PC-3 (cell line): ENCODE data around the gene AGPS. TPM values are rescaled to one million over a fixed set of nuclear protein-coding genes. Genes with fewer than 3 reads are reported as not detected.
"Not testable (repeated sequence)": the region's sequence is repeated elsewhere in the genome, so short reads cannot be mapped to it uniquely, and the experiment has no call there.

Source experiments
- ATAC-seq: fragments of 200-7000 bp; cut with Tn5 transposase; 2 replicates; pipeline ENCODE4 v1.9.1; 2020; ENCODE audit warnings: mild to moderate bottlenecking, moderate library complexity
- BruUV-seq: library from RNA; stranded (reverse); fragments of 400-500 nt; replicated peaks from 2 replicates; lab custom pipeline; 2021; lab: Mats Ljungman, UMichigan
- CTCF ChIA-PET: fragments of 300-600 bp; sonication (Branson Sonifier 250); formaldehyde crosslinking; loops from one replicate; lab custom pipeline; 2022; ENCODE audit warnings: antibody characterized with exemption; lab: Charles Lee
- POLR2A ChIA-PET: fragments of 300-600 bp; sonication (Branson Sonifier 250); formaldehyde crosslinking; loops from one replicate; lab custom pipeline; 2022; ENCODE audit warnings: antibody characterized with exemption; ENCODE audit not compliant: unreplicated experiment; lab: Charles Lee
- DNase-seq: peaks from one replicate; pipeline ENCODE4 v3.0.0-alpha.2; 2015
- H2AFZ ChIP-seq: fragments of 300-600 bp; sonication (generic); 2 replicates; pipeline ENCODE4 v1.6.0; 2016; ENCODE audit warnings: antibody characterized with exemption, low read length
- H3F3A ChIP-seq: fragments of 300-600 bp; sonication (generic); one replicate; pipeline ENCODE4 v1.6.0; 2017; ENCODE audit warnings: antibody characterized with exemption, low read length, control low read depth, mild to moderate bottlenecking; ENCODE audit not compliant: unreplicated experiment
- H3K27ac ChIP-seq: fragments of 300-600 bp; sonication (generic); 2 replicates; pipeline ENCODE4 v1.5.1; 2016; ENCODE audit warnings: mild to moderate bottlenecking, low read length
- H3K27me3 ChIP-seq: fragments of 300-600 bp; sonication (generic); 2 replicates; pipeline ENCODE4 v1.6.1; 2016; ENCODE audit warnings: low read length, mixed read lengths
- H3K36me3 ChIP-seq: fragments of 300-600 bp; sonication (generic); 2 replicates; pipeline ENCODE4 v1.6.1; 2016; ENCODE audit warnings: low read depth, mixed run types, low read length, mixed read lengths
- H3K4me1 ChIP-seq: fragments of 300-600 bp; sonication (generic); 2 replicates; pipeline ENCODE4 v1.5.1; 2016; ENCODE audit warnings: low read length; ENCODE audit not compliant: insufficient read depth
- H3K4me2 ChIP-seq: fragments of 300-600 bp; sonication (generic); 2 replicates; pipeline ENCODE4 v1.6.0; 2016; ENCODE audit warnings: low read length
- H3K4me3 ChIP-seq: fragments of 300-600 bp; sonication (generic); 2 replicates; pipeline ENCODE4 v1.5.1; 2016; ENCODE audit warnings: mild to moderate bottlenecking, low read length, mixed read lengths
- H3K79me2 ChIP-seq: fragments of 300-600 bp; sonication (generic); 2 replicates; pipeline ENCODE4 v1.6.1; 2017; ENCODE audit warnings: low read length, mixed read lengths
- H3K9ac ChIP-seq: fragments of 300-600 bp; sonication (generic); 2 replicates; pipeline ENCODE4 v1.6.0; 2016; ENCODE audit warnings: mild to moderate bottlenecking, low read length
- H3K9me2 ChIP-seq: fragments of 300-600 bp; sonication (generic); replicated peaks from 2 replicates; pipeline ENCODE4 v1.6.1; 2016; ENCODE audit warnings: mixed run types, low read length, mixed read lengths
- H3K9me3 ChIP-seq: fragments of 300-600 bp; sonication (generic); 2 replicates; pipeline ENCODE4 v1.6.1; 2016; ENCODE audit warnings: low read length, mixed read lengths
- H4K20me1 ChIP-seq: fragments of 300-600 bp; sonication (generic); 2 replicates; pipeline ENCODE4 v1.6.1; 2016; ENCODE audit warnings: low read length, mixed read lengths
- CTCF ChIP-seq: fragments of 300-600 bp; sonication (generic); conservative IDR thresholded peaks from 2 replicates; pipeline ENCODE4 v1.5.1; 2017; ENCODE audit warnings: antibody characterized with exemption, low read depth, mild to moderate bottlenecking, low read length
- EZH2 ChIP-seq: fragments of 300-600 bp; sonication (generic); IDR thresholded peaks from one replicate; pipeline ENCODE4 v1.6.1; 2017; ENCODE audit warnings: antibody characterized with exemption, mild to moderate bottlenecking, low read length; ENCODE audit not compliant: unreplicated experiment
- EZH2phosphoT487 ChIP-seq: fragments of 300-600 bp; sonication (generic); IDR thresholded peaks from 2 replicates; pipeline ENCODE4 v1.6.1; 2018; ENCODE audit warnings: mild to moderate bottlenecking, antibody characterized with exemption, low read length, borderline replicate concordance
- intact Hi-C: fragments of 100-400 bp; cut with micrococcal nuclease; formaldehyde crosslinking; loops from 2 replicates; pipeline ENCODE4 v1.9.0; 2023
- total RNA-seq: library from RNA; depleted of rRNA; stranded (reverse); fragments of >200 nt; gene quantifications from 2 replicates; pipeline ENCODE4 v1.2.3, GENCODE V29; 2014

AGPS gene
- total RNA-seq, 1 experiment from 2014 or later, result 147 TPM

GRCh38 chr2:177348118-177348654 is 44.4 kb upstream of the AGPS start:
- CTCF ChIA-PET, result no interaction called here
- no peak overlapping the region for H3K27ac ChIP-seq
- no peak overlapping the region for H2AFZ ChIP-seq
- H3K9me3 ChIP-seq, result no peaks in the 10 kb centered on the region
- no peaks in the 10 kb centered on the region for H3K4me1 ChIP-seq
- no peak overlapping the region for H3K4me3 ChIP-seq
- no peaks in the 10 kb centered on the region for H3K79me2 ChIP-seq
- intact Hi-C loops, result no loop called here
- H3K9me2 ChIP-seq, result no peaks in the 10 kb centered on the region
- H3K9ac ChIP-seq, result no peak overlapping the region
- no peaks in the 10 kb centered on the region for H3F3A ChIP-seq
- POLR2A ChIA-PET, result interaction anchor here (0.5 kb wide), 1 partner anchor 71 kb away, joined by 4 read pairs; no protein-coding TSS in a partner anchor
- H3K27me3 ChIP-seq, result no peaks in the 10 kb centered on the region
- BruUV-seq, result no TSS peak
- no peak overlapping the region for H3K4me2 ChIP-seq
- H3K36me3 ChIP-seq, result no peaks in the 10 kb centered on the region
- no peak for DNase-seq
- TF ChIP-seq CTCF (no peak), EZH2 (no peak), EZH2phosphoT487 (no peak)
- no peaks in the 10 kb centered on the region for H4K20me1 ChIP-seq
- no peak for ATAC-seq

GRCh38 chr2:177348733-177349693 is 43.6 kb upstream of the AGPS start:
- H3K4me2 ChIP-seq, result no peak overlapping the region
- CTCF ChIA-PET, result no interaction called here
- POLR2A ChIA-PET, result interaction anchor here (0.5 kb wide), 1 partner anchor 70 kb away, joined by 4 read pairs; no protein-coding TSS in a partner anchor
- no peaks in the 10 kb centered on the region for H3K27me3 ChIP-seq
- H3K9ac ChIP-seq, result no peak overlapping the region
- no peak overlapping the region for H3K4me3 ChIP-seq
- no peaks in the 10 kb centered on the region for H3K4me1 ChIP-seq
- H3K9me3 ChIP-seq, result no peaks in the 10 kb centered on the region
- no peaks in the 10 kb centered on the region for H4K20me1 ChIP-seq
- TF ChIP-seq CTCF (no peak), EZH2 (no peak), EZH2phosphoT487 (no peak)
- no peak for DNase-seq
- H3F3A ChIP-seq, result no peaks in the 10 kb centered on the region
- BruUV-seq, result no TSS peak
- no peaks in the 10 kb centered on the region for H3K79me2 ChIP-seq
- H3K27ac ChIP-seq, result no peak overlapping the region
- no peak for ATAC-seq
- H2AFZ ChIP-seq, result no peak overlapping the region
- intact Hi-C loops, result no loop called here
- H3K36me3 ChIP-seq, result no peaks in the 10 kb centered on the region
- no peaks in the 10 kb centered on the region for H3K9me2 ChIP-seq

GRCh38 chr2:177350624-177351023 is 41.9 kb upstream of the AGPS start:
- BruUV-seq, H3K27me3 ChIP-seq, intact Hi-C loops, H3K27ac ChIP-seq, H3F3A ChIP-seq, H3K79me2 ChIP-seq, H3K9me2 ChIP-seq, H3K4me1 ChIP-seq, DNase-seq, H3K9me3 ChIP-seq, H3K4me3 ChIP-seq, H3K9ac ChIP-seq, ATAC-seq, CTCF ChIA-PET, H3K36me3 ChIP-seq, POLR2A ChIA-PET, H3K4me2 ChIP-seq, H2AFZ ChIP-seq, H4K20me1 ChIP-seq: not testable (repeated sequence)

GRCh38 chr2:177351121-177351520 is 41.5 kb upstream of the AGPS start:
- H3K9me2 ChIP-seq, H3K4me1 ChIP-seq, H3K27ac ChIP-seq, DNase-seq, H3K79me2 ChIP-seq, H4K20me1 ChIP-seq, BruUV-seq, H3K36me3 ChIP-seq, POLR2A ChIA-PET, H3K4me3 ChIP-seq, H3F3A ChIP-seq, H3K9ac ChIP-seq, H3K4me2 ChIP-seq, H3K9me3 ChIP-seq, ATAC-seq, H3K27me3 ChIP-seq, intact Hi-C loops, H2AFZ ChIP-seq: not testable (repeated sequence)
- CTCF ChIA-PET, result interaction anchor here (0.6 kb wide), 1 partner anchor 422 kb away, joined by 3 read pairs; no protein-coding TSS in a partner anchor
